Psoas muscle (tissue), 8 donors: ENCODE results near the gene PKM. TPM values are rescaled to one million over a fixed set of nuclear protein-coding genes. Genes with fewer than 3 reads are reported as not detected.

Experiments
- ATAC-seq, 4 donors: fragments of 200-7000 bp; cut with Tn5 transposase; one replicate each; pipeline ENCODE4 v1.9.1; 2020; ENCODE audit warnings: moderate library complexity in 3 of 4, mild to moderate bottlenecking in 2 of 4
- DNase-seq, 2 donors: peaks; one replicate each; pipeline ENCODE4 v3.0.0-alpha.2; 2020
- H3K27ac ChIP-seq: fragments of 200-600 bp; one replicate; pipeline ENCODE4 v1.8.0; 2022
- H3K27me3 ChIP-seq, 3 donors: fragments of 200-600 bp in 1 of 3; one replicate each; pipeline versions ENCODE4 v1.6.1 to v1.8.0; 2013 to 2022; ENCODE audit warnings: low read length in 2 of 3, mild to moderate bottlenecking in 2 of 3, moderate library complexity in 1 of 3; ENCODE audit not compliant: insufficient read depth in 3 of 3
- H3K36me3 ChIP-seq, 2 donors: fragments of 200-600 bp in 1 of 2; one replicate each; pipeline versions ENCODE4 v1.6.1 to v1.8.0; 2013 to 2022; ENCODE audit warnings: low read depth in 1 of 2, mild to moderate bottlenecking in 1 of 2, moderate library complexity in 1 of 2; ENCODE audit not compliant: insufficient read depth in 1 of 2
- H3K4me1 ChIP-seq: fragments of 200-600 bp; one replicate; pipeline ENCODE4 v1.8.0; 2022
- H3K4me3 ChIP-seq: fragments of 200-600 bp; one replicate; pipeline ENCODE4 v1.8.0; 2022; ENCODE audit warnings: mild to moderate bottlenecking
- H3K9me3 ChIP-seq: fragments of 200-600 bp; one replicate; pipeline ENCODE4 v1.8.0; 2022
- CTCF ChIP-seq: fragments of 200-600 bp; IDR thresholded peaks from one replicate; pipeline ENCODE4 v1.8.0; 2022; ENCODE audit warnings: antibody characterized with exemption
- WGBS, 3 donors: extraction: QIAGEN DNeasy Blood & Tissue Kit; methylation state at CpG; one replicate each; pipeline versions ENCODE4 v1.1.6 to v1.1.7; 2013; 5-methylcytosine and 5-hydroxymethylcytosine counted together
- intact Hi-C, 2 donors: fragments of 100-400 bp; cut with DNase I; formaldehyde crosslinking; loops; one replicate each; pipeline versions ENCODE4 v1.11.0 to v1.14.2; 2022
- polyA plus RNA-seq, 3 donors: library from polyadenylated mRNA; stranded (reverse); fragments of 200-250 nt; gene quantifications; one replicate each; pipeline ENCODE4 v1.2.3, GENCODE V29; 2013
- total RNA-seq, 4 donors: library from RNA; stranded (reverse); fragmentation: NEBNext Ultra II Directional in 2 of 4; extraction: Animal tissue kit (Norgen Biotek cat#: 25700) in 2 of 4; gene quantifications; one replicate each; pipeline versions ENCODE4 v1.2.1 to v1.2.4, GENCODE V29; 2021 to 2023
- donor health status: healthy with polysubstance abuse.
- donor health status: DM: no; HTN: no; CAD: no; lungs with moderate emphysema.
- donor health status: Bipolar disorder and iron deficiency.
- donor health status: healthy.
- donor health status: DM: yes; HTN: yes; CAD: no.
- donor health status: DM: no; HTN: no; CAD: no.
- donor health status: DM: no; HTN: no; CAD: no.
- donor health status: DM: yes; HTN: yes; CAD: no.

Gene PKM
- total and polyA plus RNA-seq, 7 donors = 513 to 1,170 (median 958) TPM

- DNase-seq (no peak), ATAC-seq (no peak)
- Histone ChIP-seq H3K27me3 (no peaks in the 10 kb centered on the region), H3K27ac (peak overlapping the region; percentile 99), H3K4me1 (peaks cover 69% of the 10 kb centered on the region), H3K36me3 (peaks cover 0 to 6% of the 10 kb centered on the region in 2 donors), H3K9me3 (no peaks in the 10 kb centered on the region), H3K4me3 (peak overlapping the region; percentile 99)
- TF ChIP-seq CTCF = no peak
- intact Hi-C loops = no loop called here
- WGBS, 3 donors = 33 to 71% (median 38%) methylated on average over 4 of the region's 4 CpGs
These were observed 3.3 kb downstream of the PKM start for GRCh38 chr15:72227720-72228119.

- intact Hi-C loops = no loop called here
- DNase-seq = peak; percentile 47 to 72
- H3K4me3 ChIP-seq = peak overlapping the region; percentile 99
- H3K27ac ChIP-seq = peak overlapping the region; percentile 99
- no peaks in the 10 kb centered on the region for H3K9me3 ChIP-seq
- H3K4me1 ChIP-seq = peaks cover 69% of the 10 kb centered on the region
- TF ChIP-seq CTCF = no peak
- peaks cover 0 to 6% of the 10 kb centered on the region in 2 donors for H3K36me3 ChIP-seq
- 13 to 35% (median 19%) methylated on average over 8 of the region's 8 CpGs for WGBS, 3 donors
- no peaks in the 10 kb centered on the region for H3K27me3 ChIP-seq
- peak in 3 of 4 donors; percentile 16 to 39 (median 23) for ATAC-seq
These were observed 3.8 kb downstream of the PKM start for GRCh38 chr15:72227192-72227586.

- no peak overlapping the region for H3K4me3 ChIP-seq
- H3K9me3 ChIP-seq = no peaks in the 10 kb centered on the region
- intact Hi-C loops = no loop called here
- H3K36me3 ChIP-seq = peaks cover 8 to 16% of the 10 kb centered on the region in 2 donors
- no peak for TF ChIP-seq CTCF
- H3K27me3 ChIP-seq = no peaks in the 10 kb centered on the region
- DNase-seq = no peak
- ATAC-seq = no peak
- H3K27ac ChIP-seq = peak overlapping the region; percentile 99
- H3K4me1 ChIP-seq = peaks cover 94% of the 10 kb centered on the region
- 62 to 89% (median 74%) methylated on average over 10 of the region's 10 CpGs for WGBS, 3 donors
These were observed 7.7 kb downstream of the PKM start for GRCh38 chr15:72223278-72223677.

GRCh38 chr15:72222393-72222792, 8.6 kb downstream of the PKM start:
- ATAC-seq (peak; percentile 82 to 88 (median 84)), DNase-seq (peak; percentile 84 to 90)
- peak overlapping the region; percentile 46 for H3K4me3 ChIP-seq
- H3K9me3 ChIP-seq = no peaks in the 10 kb centered on the region
- peak; percentile 7 for TF ChIP-seq CTCF
- no peaks in the 10 kb centered on the region for H3K27me3 ChIP-seq
- peaks cover 8 to 25% of the 10 kb centered on the region in 2 donors for H3K36me3 ChIP-seq
- intact Hi-C loops = no loop called here
- peak overlapping the region; percentile 99 for H3K27ac ChIP-seq
- 27 to 39% (median 32%) methylated on average over 4 of the region's 4 CpGs for WGBS, 3 donors
- H3K4me1 ChIP-seq = peaks cover 92% of the 10 kb centered on the region

GRCh38 chr15:72220687-72221086, 10.3 kb downstream of the PKM start:
- peak in 2 of 4 donors; percentile 21 to 22 for ATAC-seq
- peak overlapping the region; percentile 99 for H3K27ac ChIP-seq

More at GRCh38 chr15:72220687-72221086, 10.3 kb downstream of the PKM start:
- DNase-seq = no peak
- no peaks in the 10 kb centered on the region for H3K27me3 ChIP-seq
- intact Hi-C loops = no loop called here
- peaks cover 18 to 42% of the 10 kb centered on the region in 2 donors for H3K36me3 ChIP-seq
- no peak overlapping the region for H3K4me3 ChIP-seq
- WGBS, 3 donors = 28 to 58% (median 30%) methylated on average over 1 of the region's 1 CpG
- H3K4me1 ChIP-seq = peaks cover 88% of the 10 kb centered on the region
- TF ChIP-seq CTCF = no peak
- no peaks in the 10 kb centered on the region for H3K9me3 ChIP-seq
